Measurements from ENCODE around the gene CCDC63. TPM values are rescaled to one million over a fixed set of nuclear protein-coding genes. Genes with fewer than 3 reads are reported as not detected.

The CCDC63 gene
- total RNA-seq, 3 donors from 2014 or later, result not detected

GRCh38 chr12:110845339-110845682, 1.5 kb upstream of the CCDC63 start:
- no peak overlapping the region for H3K4me3 ChIP-seq
- no peak overlapping the region for H3K27ac ChIP-seq
- intact Hi-C loops (cut with DNase I; ENCODE audit: low total_unique reads), result no loop called here
- peaks cover 0 to 6% of the 10 kb centered on the region in 2 donors for H3K4me1 ChIP-seq
- no peak for DNase-seq (ENCODE audit: low spot score in 2 of 2)
- TF ChIP-seq CTCF (IDR thresholded peaks at IDR 0.05), result no peak
- TF ChIP-seq POLR2A (IDR thresholded peaks at IDR 0.05), result no peak
- no peak for TF ChIP-seq POLR2AphosphoS5 (IDR thresholded peaks at IDR 0.05)
- no peaks in the 10 kb centered on the region for H3K36me3 ChIP-seq
- peaks cover 0 to 5% of the 10 kb centered on the region in 2 donors for H3K27me3 ChIP-seq
- H3K9me3 ChIP-seq, result no peaks in the 10 kb centered on the region

GRCh38 chr12:110848314-110848923, 1.6 kb downstream of the CCDC63 start:
- H3K27ac ChIP-seq, result no peak overlapping the region
- no peaks in the 10 kb centered on the region for H3K36me3 ChIP-seq
- DNase-seq (ENCODE audit: low spot score in 2 of 2), result no peak
- peaks cover 0 to 6% of the 10 kb centered on the region in 2 donors for H3K4me1 ChIP-seq
- H3K4me3 ChIP-seq, result no peak overlapping the region
- intact Hi-C loops (cut with DNase I; ENCODE audit: low total_unique reads), result no loop called here
- no peaks in the 10 kb centered on the region for H3K9me3 ChIP-seq
- TF ChIP-seq POLR2AphosphoS5 (IDR thresholded peaks at IDR 0.05), result no peak
- no peak for TF ChIP-seq CTCF (IDR thresholded peaks at IDR 0.05)
- no peak for TF ChIP-seq POLR2A (IDR thresholded peaks at IDR 0.05)
- H3K27me3 ChIP-seq, result peaks cover 0 to 5% of the 10 kb centered on the region in 2 donors

GRCh38 chr12:110849221-110849620, 2.4 kb downstream of the CCDC63 start:
- Histone ChIP-seq H3K4me3 (no peak overlapping the region), H3K9me3 (no peaks in the 10 kb centered on the region), H3K27me3 (peaks cover 0 to 5% of the 10 kb centered on the region in 2 donors), H3K27ac (no peak overlapping the region), H3K36me3 (no peaks in the 10 kb centered on the region), H3K4me1 (peaks cover 0 to 6% of the 10 kb centered on the region in 2 donors)
- no peak for TF ChIP-seq POLR2A (IDR thresholded peaks at IDR 0.05)
- no peak for TF ChIP-seq CTCF (IDR thresholded peaks at IDR 0.05)
- no peak for TF ChIP-seq POLR2AphosphoS5 (IDR thresholded peaks at IDR 0.05)
- DNase-seq (ENCODE audit: low spot score in 2 of 2), result no peak
- intact Hi-C loops (cut with DNase I; ENCODE audit: low total_unique reads), result no loop called here

GRCh38 chr12:110849748-110850403, 3.1 kb downstream of the CCDC63 start:
- no peaks in the 10 kb centered on the region for H3K36me3 ChIP-seq
- no peak overlapping the region for H3K4me3 ChIP-seq
- H3K9me3 ChIP-seq, result no peaks in the 10 kb centered on the region
- DNase-seq (ENCODE audit: low spot score in 2 of 2), result no peak
- TF ChIP-seq POLR2A (IDR thresholded peaks at IDR 0.05), result no peak
- TF ChIP-seq CTCF (IDR thresholded peaks at IDR 0.05), result no peak
- TF ChIP-seq POLR2AphosphoS5 (IDR thresholded peaks at IDR 0.05), result no peak
- intact Hi-C loops (cut with DNase I; ENCODE audit: low total_unique reads), result no loop called here
- H3K27ac ChIP-seq, result no peak overlapping the region
- H3K27me3 ChIP-seq, result peaks cover 0 to 5% of the 10 kb centered on the region in 2 donors
- H3K4me1 ChIP-seq, result peaks cover 0 to 6% of the 10 kb centered on the region in 2 donors

GRCh38 chr12:110850762-110851161, 4.0 kb downstream of the CCDC63 start:
- no peaks in the 10 kb centered on the region for H3K9me3 ChIP-seq
- H3K27ac ChIP-seq, result no peak overlapping the region
- H3K36me3 ChIP-seq, result no peaks in the 10 kb centered on the region
- H3K4me3 ChIP-seq, result no peak overlapping the region
- intact Hi-C loops (cut with DNase I; ENCODE audit: low total_unique reads), result no loop called here
- DNase-seq (ENCODE audit: low spot score in 2 of 2), result no peak
- H3K4me1 ChIP-seq, result peaks cover 0 to 6% of the 10 kb centered on the region in 2 donors
- peaks cover 0 to 5% of the 10 kb centered on the region in 2 donors for H3K27me3 ChIP-seq
- TF ChIP-seq CTCF (IDR thresholded peaks at IDR 0.05) (no peak), POLR2A (IDR thresholded peaks at IDR 0.05) (no peak), POLR2AphosphoS5 (IDR thresholded peaks at IDR 0.05) (no peak)

Data from breast epithelium (tissue), 4 donors.